SK-N-SH (cell line): ENCODE measurements around the gene PTK6.

Experiments
- CHD2 ChIP-seq: fragments of 150-350 bp; IDR thresholded peaks from 2 replicates; pipeline ENCODE4 v1.6.1; 2018; ENCODE audit warnings: low read length; ENCODE audit not compliant: partially characterized antibody
- CTCF ChIP-seq: fragments of 200-600 bp; sonication (generic); IDR thresholded peaks from 2 replicates; pipeline ENCODE4 v1.6.1; 2017; ENCODE audit warnings: antibody characterized with exemption, mild to moderate bottlenecking, moderate library complexity
- EP300 ChIP-seq, 2 experiments: IDR thresholded peaks; 2 replicates each; pipeline versions ENCODE4 v1.4.0 to v1.6.1; 2012; ENCODE audit warnings: borderline replicate concordance in 1 of 2, low read depth in 1 of 2, low read length in 1 of 2
- EZH2phosphoT487 ChIP-seq: fragments of 200-600 bp; sonication (generic); IDR thresholded peaks from 2 replicates; pipeline ENCODE4 v1.6.1; 2017; ENCODE audit warnings: low read depth, mixed run types, mild to moderate bottlenecking, antibody characterized with exemption, moderate library complexity, borderline replicate concordance
- IRF3 ChIP-seq: fragments of 150-350 bp; IDR thresholded peaks from 2 replicates; pipeline ENCODE4 v1.6.1; 2016; ENCODE audit warnings: mild to moderate bottlenecking, low read depth, low read length
- NRF1 ChIP-seq: IDR thresholded peaks from 2 replicates; pipeline ENCODE4 v1.6.1; 2012; ENCODE audit warnings: low read depth, mild to moderate bottlenecking, low read length
- POLR2AphosphoS5 ChIP-seq: IDR thresholded peaks from 2 replicates; pipeline ENCODE4 v1.6.1; 2012; ENCODE audit warnings: low read depth, low read length
- RAD21 ChIP-seq: IDR thresholded peaks from 2 replicates; pipeline ENCODE4 v1.6.1; 2012; ENCODE audit warnings: mild to moderate bottlenecking, low read length
- REST ChIP-seq: IDR thresholded peaks from 2 replicates; pipeline ENCODE4 v1.6.1; 2012; ENCODE audit warnings: mild to moderate bottlenecking, low read depth, low read length, moderate library complexity
- TCF12 ChIP-seq: IDR thresholded peaks from 2 replicates; pipeline ENCODE4 v1.4.0; 2012
- USF2 ChIP-seq: fragments of 150-350 bp; IDR thresholded peaks from 2 replicates; pipeline ENCODE4 v1.6.1; 2017; ENCODE audit warnings: antibody characterized with exemption, low read length, low read depth, borderline replicate concordance
- YY1 ChIP-seq: IDR thresholded peaks from 2 replicates; pipeline ENCODE4 v1.4.0; 2012; ENCODE audit warnings: low read depth, mild to moderate bottlenecking

- TF ChIP-seq CTCF (no peak), IRF3 (no peak), USF2 (no peak), YY1 (no peak), POLR2AphosphoS5 (no peak), RAD21 (no peak), EZH2phosphoT487 (no peak), REST (no peak), CHD2 (no peak), NRF1 (no peak), TCF12 (no peak), EP300 (IDR thresholded peaks at IDR 0.05; ENCODE audit: borderline replicate concordance in 1 of 2, low read depth in 1 of 2, low read length in 1 of 2) (no peak)
These were observed 29.4 kb upstream of the PTK6 start for GRCh38 chr20:63566395-63567135.
